CD4-positive, alpha-beta T cell (primary cell): Measurements from ENCODE around the gene RBP3. TPM values are rescaled to one million over a fixed set of nuclear protein-coding genes. Genes with fewer than 3 reads are reported as not detected.

Experiments
- ATAC-seq: fragments of 200-7000 bp; cut with Tn5 transposase; one replicate; pipeline ENCODE4 v1.10.0; 2022; ENCODE audit warnings: mild to moderate bottlenecking; ENCODE audit not compliant: poor library complexity
- CTCF ChIA-PET: fragments of 350-600 bp; sonication (Branson Sonifier 250); formaldehyde crosslinking; loops from one replicate; lab custom pipeline; 2021; ENCODE audit warnings: antibody characterized with exemption, inconsistent platforms; lab: Charles Lee
- POLR2A ChIA-PET: fragments of 350-600 bp; sonication (Branson Sonifier 250); formaldehyde crosslinking; loops from one replicate; lab custom pipeline; 2021; ENCODE audit warnings: antibody characterized with exemption, inconsistent platforms; lab: Charles Lee
- DNase-seq, 14 experiments: peaks; one replicate each; pipeline ENCODE4 v3.0.0-alpha.2; 2013 to 2020; ENCODE audit warnings: mixed read lengths in 2 of 14
- H3K27ac ChIP-seq, 2 donors: one replicate each; pipeline versions ENCODE4 v1.5.1 to v1.7.0; 2013; ENCODE audit warnings: low read length in 2 of 2, low read depth in 1 of 2, mild to moderate bottlenecking in 1 of 2
- H3K27me3 ChIP-seq, 2 experiments: 1 replicate in 1 of 2; 2 replicates in 1 of 2; pipeline versions ENCODE4 v1.6.1 to v1.7.0; 2013; ENCODE audit warnings: low read length in 2 of 2, control low read depth in 1 of 2, mild to moderate bottlenecking in 1 of 2, moderate library complexity in 1 of 2; ENCODE audit not compliant: insufficient read depth in 2 of 2, control insufficient read depth in 1 of 2
- H3K36me3 ChIP-seq: one replicate; pipeline ENCODE4 v1.6.1; 2013; ENCODE audit warnings: low read length, control low read depth; ENCODE audit not compliant: insufficient read depth
- H3K4me1 ChIP-seq: one replicate; pipeline ENCODE4 v1.6.1; 2013; ENCODE audit warnings: low read length, control low read depth; ENCODE audit not compliant: insufficient read depth
- H3K4me3 ChIP-seq: one replicate; pipeline ENCODE4 v1.5.1; 2013; ENCODE audit warnings: mild to moderate bottlenecking, low read length, moderate library complexity
- H3K9me3 ChIP-seq, 2 experiments: 1 replicate in 1 of 2; 2 replicates in 1 of 2; pipeline versions ENCODE4 v1.6.1 to v1.7.0; 2013; ENCODE audit warnings: low read length in 2 of 2, mild to moderate bottlenecking in 2 of 2, control low read depth in 1 of 2, moderate library complexity in 1 of 2; ENCODE audit not compliant: control insufficient read depth in 1 of 2, insufficient read depth in 1 of 2
- H3K27ac Mint-ChIP-seq: one replicate; pipeline ENCODE4 v1.8.0; 2020; ENCODE audit warnings: mixed read lengths
- H3K27me3 Mint-ChIP-seq: one replicate; pipeline ENCODE4 v1.8.0; 2021; ENCODE audit warnings: mixed read lengths
- H3K36me3 Mint-ChIP-seq: one replicate; pipeline ENCODE4 v1.8.0; 2021; ENCODE audit warnings: low read depth, mixed read lengths
- H3K4me1 Mint-ChIP-seq: one replicate; pipeline ENCODE4 v1.8.0; 2021; ENCODE audit warnings: low read depth, mixed read lengths
- H3K4me3 Mint-ChIP-seq: one replicate; pipeline ENCODE4 v1.8.0; 2020; ENCODE audit warnings: mild to moderate bottlenecking, mixed read lengths
- H3K9me3 Mint-ChIP-seq: one replicate; pipeline ENCODE4 v1.8.0; 2020; ENCODE audit warnings: mixed read lengths
- intact Hi-C, 2 experiments: fragments of 100-400 bp; cut with DNase I in 1 of 2; cut with micrococcal nuclease in 1 of 2; formaldehyde crosslinking; loops; one replicate each; pipeline versions ENCODE4 v1.15.1 to v1.9.0; 2023 to 2025; cut with DNase I, micrococcal nuclease
- polyA plus RNA-seq, 2 donors: library from polyadenylated mRNA; unstranded; fragments of 120-200 nt; gene quantifications; one replicate each; pipeline ENCODE4 v1.2.1, GENCODE V29; 2013
- total RNA-seq, 174 experiments: library from RNA in 2 of 174; stranded (reverse) in 2 of 174; gene quantifications; one replicate each; pipeline ENCODE4 v1.2.3 and lab custom pipeline; 2021 to 2026
- TF ChIP-seq, protein P1 (sequence below): fragments of 200-600 bp; IDR thresholded peaks from one replicate; pipeline ENCODE4 v1.8.0; 2022; ENCODE audit warnings: antibody characterized with exemption, mild to moderate bottlenecking

RBP3 gene
- not detected for total RNA-seq
- polyA plus RNA-seq (2013, experiment 1 of 2) = not detected
- polyA plus RNA-seq (2013, experiment 2 of 2) = not detected
- total RNA-seq (lab: John Stamatoyannopoulos, UW) = 0 to 0.13 (median 0) reads per million in 172 experiments

DNA sequence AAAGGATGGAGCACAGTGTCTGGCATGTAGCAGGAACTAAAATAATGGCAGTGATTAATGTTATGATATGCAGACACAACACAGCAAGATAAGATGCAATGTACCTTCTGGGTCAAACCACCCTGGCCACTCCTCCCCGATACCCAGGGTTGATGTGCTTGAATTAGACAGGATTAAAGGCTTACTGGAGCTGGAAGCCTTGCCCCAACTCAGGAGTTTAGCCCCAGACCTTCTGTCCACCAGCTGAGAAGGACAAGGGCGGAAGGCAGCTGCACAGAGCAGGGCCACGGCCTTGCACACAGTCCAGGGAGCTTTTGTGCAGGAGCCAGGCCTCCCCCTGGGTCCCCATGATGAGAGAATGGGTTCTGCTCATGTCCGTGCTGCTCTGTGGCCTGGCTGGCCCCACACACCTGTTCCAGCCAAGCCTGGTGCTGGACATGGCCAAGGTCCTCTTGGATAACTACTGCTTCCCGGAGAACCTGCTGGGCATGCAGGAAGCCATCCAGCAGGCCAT is at the start of gene RBP3:
TSS of gene RBP3 (plus strand) at position 226 of the 514 bp plus-strand sequence. CDS start at position 348, 122 bp downstream.
- Histone ChIP-seq H3K4me1 (no peaks in the 10 kb centered on the region), H3K4me3 (no peak within 1 kb of the TSS), H3K27me3 (no peaks in the 10 kb centered on the region), H3K9me3 (no peaks in the 10 kb centered on the region), H3K36me3 (no peaks in the 10 kb centered on the region), H3K27ac (no peak within 1 kb of the TSS)
- no peak within 1 kb of the TSS for H3K27ac Mint-ChIP-seq
- intact Hi-C loops = no loop called here
- DNase-seq = no peak
- no peaks in the 10 kb centered on the region for H3K4me1 Mint-ChIP-seq
- ATAC-seq = no peak
- H3K27me3 Mint-ChIP-seq = no peaks in the 10 kb centered on the region
- POLR2A ChIA-PET = no interaction called here
- TF ChIP-seq, protein P1, sequence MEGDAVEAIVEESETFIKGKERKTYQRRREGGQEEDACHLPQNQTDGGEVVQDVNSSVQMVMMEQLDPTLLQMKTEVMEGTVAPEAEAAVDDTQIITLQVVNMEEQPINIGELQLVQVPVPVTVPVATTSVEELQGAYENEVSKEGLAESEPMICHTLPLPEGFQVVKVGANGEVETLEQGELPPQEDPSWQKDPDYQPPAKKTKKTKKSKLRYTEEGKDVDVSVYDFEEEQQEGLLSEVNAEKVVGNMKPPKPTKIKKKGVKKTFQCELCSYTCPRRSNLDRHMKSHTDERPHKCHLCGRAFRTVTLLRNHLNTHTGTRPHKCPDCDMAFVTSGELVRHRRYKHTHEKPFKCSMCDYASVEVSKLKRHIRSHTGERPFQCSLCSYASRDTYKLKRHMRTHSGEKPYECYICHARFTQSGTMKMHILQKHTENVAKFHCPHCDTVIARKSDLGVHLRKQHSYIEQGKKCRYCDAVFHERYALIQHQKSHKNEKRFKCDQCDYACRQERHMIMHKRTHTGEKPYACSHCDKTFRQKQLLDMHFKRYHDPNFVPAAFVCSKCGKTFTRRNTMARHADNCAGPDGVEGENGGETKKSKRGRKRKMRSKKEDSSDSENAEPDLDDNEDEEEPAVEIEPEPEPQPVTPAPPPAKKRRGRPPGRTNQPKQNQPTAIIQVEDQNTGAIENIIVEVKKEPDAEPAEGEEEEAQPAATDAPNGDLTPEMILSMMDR = no peak
- H3K36me3 Mint-ChIP-seq = no peaks in the 10 kb centered on the region
- no peak within 1 kb of the TSS for H3K4me3 Mint-ChIP-seq
- CTCF ChIA-PET = no interaction called here
- no peaks in the 10 kb centered on the region for H3K9me3 Mint-ChIP-seq

DNA sequence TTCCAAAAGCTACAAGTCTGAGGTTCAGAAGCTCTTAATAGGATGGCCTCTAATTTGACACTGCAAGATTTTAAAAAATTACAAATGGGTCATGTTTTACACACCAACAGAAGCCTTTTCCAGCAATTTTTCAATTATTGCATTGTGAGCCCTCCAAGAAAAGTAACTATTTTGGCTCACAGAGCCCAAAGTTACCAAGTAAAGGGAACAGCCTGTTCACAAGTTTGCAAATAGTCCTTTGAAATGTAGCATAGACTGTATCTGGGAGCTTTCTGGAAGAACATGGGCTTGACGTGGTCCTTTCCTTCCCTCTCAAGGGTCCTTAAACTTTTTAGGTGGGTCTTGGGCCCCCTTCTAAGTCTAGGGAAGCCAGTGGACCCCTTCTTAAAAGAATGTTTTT is 49.4 kb upstream of the RBP3 start:
- no peak overlapping the region for H3K4me3 ChIP-seq
- no peak overlapping the region for H3K27ac ChIP-seq
- H3K4me1 ChIP-seq = peaks cover 24% of the 10 kb centered on the region
- H3K27me3 Mint-ChIP-seq = peaks cover 12% of the 10 kb centered on the region
- POLR2A ChIA-PET = no interaction called here
- H3K36me3 ChIP-seq = no peaks in the 10 kb centered on the region
- H3K27ac Mint-ChIP-seq = no peak overlapping the region
- H3K4me3 Mint-ChIP-seq = peak overlapping the region; percentile 85
- ATAC-seq = no peak
- CTCF ChIA-PET = no interaction called here
- peaks cover 28% of the 10 kb centered on the region for H3K4me1 Mint-ChIP-seq
- no peak for DNase-seq
- no peaks in the 10 kb centered on the region for H3K9me3 Mint-ChIP-seq
- intact Hi-C loops = no loop called here
- H3K36me3 Mint-ChIP-seq = no peaks in the 10 kb centered on the region
- H3K9me3 ChIP-seq = no peaks in the 10 kb centered on the region
- peaks cover 4% of the 10 kb centered on the region in 2 experiments for H3K27me3 ChIP-seq
- TF ChIP-seq, protein P1 = no peak

DNA sequence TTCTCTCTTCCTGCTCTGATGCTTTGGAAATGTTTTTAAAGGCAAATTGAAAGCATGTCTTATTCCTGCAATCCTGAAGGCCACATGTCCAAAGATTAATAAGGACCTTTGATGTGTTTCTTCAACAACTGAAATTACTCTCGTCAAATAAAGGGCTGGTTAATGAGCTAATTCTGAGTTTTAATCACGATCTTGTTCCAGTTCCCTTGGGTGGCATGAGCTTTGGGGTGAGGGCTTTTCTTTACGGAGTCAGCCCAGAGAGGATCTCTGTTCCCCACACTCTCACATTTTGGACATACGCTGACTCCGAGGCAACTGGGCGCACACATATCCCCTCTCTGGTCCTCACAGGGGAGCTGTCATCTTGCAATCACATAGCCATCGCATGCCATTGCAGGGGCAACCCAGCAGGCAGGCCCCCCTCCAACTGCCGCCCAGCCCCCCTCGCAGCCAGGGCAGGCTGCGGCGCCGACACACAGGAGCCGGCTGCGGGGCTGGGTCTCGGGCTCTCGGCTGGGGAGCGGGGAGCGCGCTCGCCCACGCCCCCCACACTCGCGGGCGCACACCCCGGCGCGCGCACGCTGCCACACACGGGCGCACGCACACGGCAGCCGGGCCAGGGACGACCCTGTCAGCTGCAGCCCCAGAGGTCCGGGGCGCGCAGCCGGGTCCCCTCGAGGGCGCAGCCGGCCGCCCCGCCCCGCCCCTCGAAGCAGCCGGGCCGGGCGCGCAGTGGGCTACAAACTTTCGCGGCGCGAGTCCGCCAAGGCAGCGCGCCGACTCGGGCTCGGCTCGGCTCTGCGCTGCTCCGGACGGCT is 48.3 kb upstream of the RBP3 start, which contains the start of gene GDF10:
TSS of gene GDF10 (plus strand) at position 587 of the 818 bp plus-strand sequence. CDS start 455 bp downstream, outside the sequence.
- peaks cover 30% of the 10 kb centered on the region for H3K4me1 Mint-ChIP-seq
- H3K9me3 Mint-ChIP-seq = no peaks in the 10 kb centered on the region
- H3K4me1 ChIP-seq = peaks cover 25% of the 10 kb centered on the region
- H3K36me3 Mint-ChIP-seq = no peaks in the 10 kb centered on the region
- peaks cover 12% of the 10 kb centered on the region for H3K27me3 Mint-ChIP-seq
- peak within 1 kb of the TSS; percentile 37 for H3K4me3 ChIP-seq
- peaks cover 4% of the 10 kb centered on the region in 2 experiments for H3K27me3 ChIP-seq
- H3K4me3 Mint-ChIP-seq = peak within 1 kb of the TSS; percentile 85
- CTCF ChIA-PET = interaction anchor here (0.7 kb wide), 1 partner anchor 252 kb away, joined by 4 read pairs; no protein-coding TSS in a partner anchor
- H3K27ac Mint-ChIP-seq = no peak within 1 kb of the TSS
- no peaks in the 10 kb centered on the region for H3K9me3 ChIP-seq
- no peaks in the 10 kb centered on the region for H3K36me3 ChIP-seq
- H3K27ac ChIP-seq = no peak within 1 kb of the TSS
- intact Hi-C loops = no loop called here
- POLR2A ChIA-PET = interaction anchor here (1.0 to 1.5 kb wide), 2 partner anchors 12 to 24 kb away, joined by 3 to 4 read pairs; no protein-coding TSS in a partner anchor
- ATAC-seq = peak; percentile 61
- peak in 3 of 14 experiments; percentile 36 to 38 (median 37) for DNase-seq
- TF ChIP-seq, protein P1 = no peak
